NCI-H146 treated with DMSO at 0.1 percent for 48 hours (cell line): Measurements from ENCODE around the gene MTFR2.

Experiments used
- DNase-seq: peaks from one replicate; lab custom pipeline; 2025; ENCODE audit not compliant: unreplicated experiment; lab: John Stamatoyannopoulos, UW

MTFR2 gene

DNA sequence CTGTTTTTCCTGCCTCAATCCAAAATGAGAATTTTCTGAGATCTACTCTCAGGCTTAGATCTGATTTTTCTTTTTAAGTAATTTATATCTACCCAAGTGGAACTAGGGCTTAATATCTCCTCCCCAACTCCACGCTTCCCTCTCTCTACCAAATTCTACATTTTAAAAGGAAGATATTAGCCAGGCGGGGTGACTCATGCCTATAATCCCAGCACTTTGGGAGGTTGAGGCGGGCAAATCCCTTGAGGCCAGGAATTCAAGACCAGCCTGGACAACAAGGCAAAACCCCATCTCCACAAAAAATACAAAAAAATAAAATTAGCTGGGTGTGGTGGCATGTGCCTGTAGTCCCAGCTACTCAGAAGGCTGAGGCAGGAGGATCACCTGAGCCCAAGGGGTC, 61.0 kb downstream of the MTFR2 start:
- no peak for DNase-seq

DNA sequence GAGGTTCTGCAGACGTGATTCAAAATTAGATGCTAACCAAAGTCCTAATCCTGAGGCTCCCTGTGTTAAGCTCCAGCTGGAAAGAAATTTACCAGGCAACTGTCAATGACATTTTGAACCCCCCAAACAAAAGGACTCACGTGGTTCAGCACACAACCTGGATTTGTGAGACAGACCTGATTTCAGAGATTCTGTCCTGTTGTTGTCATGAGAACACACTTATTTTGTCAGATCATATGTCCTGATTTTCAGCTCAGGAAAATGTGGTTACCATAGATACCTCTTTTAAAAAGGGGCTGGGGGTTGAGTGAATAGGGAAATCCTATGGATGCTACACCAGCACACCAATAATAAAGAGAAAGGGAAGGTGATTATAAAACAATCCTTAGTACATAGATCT, 61.6 kb downstream of the MTFR2 start:
- no peak for DNase-seq

- DNase-seq: no peak
These were observed 63.7 kb downstream of the MTFR2 start for GRCh38 chr6:136186363-136186762.

GRCh38 chr6:136184738-136185137, 65.4 kb downstream of the MTFR2 start:
- DNase-seq: no peak

- no peak for DNase-seq
These were observed 68.2 kb downstream of the MTFR2 start for GRCh38 chr6:136181861-136182260.

DNA sequence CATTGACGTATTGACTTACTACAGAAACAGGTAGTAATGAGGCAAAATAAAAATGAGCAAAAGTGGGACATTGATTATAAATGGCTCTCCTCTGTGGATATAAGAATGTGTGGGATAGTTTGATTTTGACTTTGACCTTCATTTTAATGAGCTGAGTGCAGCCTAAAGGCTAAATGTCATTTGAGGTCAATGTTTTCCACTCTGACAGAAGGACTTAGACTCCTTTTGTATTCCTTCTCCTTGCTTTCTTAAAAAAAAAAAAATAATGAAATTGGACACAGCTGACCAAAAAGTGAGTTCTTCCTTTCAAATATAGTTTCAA, 68.6 kb downstream of the MTFR2 start:
- DNase-seq: no peak
